Measurements from ENCODE around the gene PRPS2.

DNA sequence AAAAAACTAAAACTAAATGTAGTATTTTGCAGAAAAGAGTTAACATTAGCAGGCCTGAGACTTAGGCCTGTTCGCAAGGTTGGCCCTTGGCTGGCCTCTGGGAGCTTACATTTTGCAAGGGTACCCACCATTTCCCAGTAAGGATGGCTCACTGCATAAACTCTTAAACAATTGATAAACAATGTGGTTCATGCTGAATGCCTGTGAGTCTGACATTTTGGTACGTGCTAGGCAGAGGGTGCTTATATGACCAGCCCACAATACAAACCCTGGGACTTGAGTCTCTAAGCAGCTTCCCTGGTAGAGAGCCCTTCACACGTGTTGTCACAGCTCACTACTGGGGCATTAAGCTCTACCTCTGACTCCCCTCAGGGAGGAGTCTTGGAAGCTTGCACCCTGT lies 7.4 kb downstream of the PRPS2 start:
- TF ChIP-seq, protein P1, sequence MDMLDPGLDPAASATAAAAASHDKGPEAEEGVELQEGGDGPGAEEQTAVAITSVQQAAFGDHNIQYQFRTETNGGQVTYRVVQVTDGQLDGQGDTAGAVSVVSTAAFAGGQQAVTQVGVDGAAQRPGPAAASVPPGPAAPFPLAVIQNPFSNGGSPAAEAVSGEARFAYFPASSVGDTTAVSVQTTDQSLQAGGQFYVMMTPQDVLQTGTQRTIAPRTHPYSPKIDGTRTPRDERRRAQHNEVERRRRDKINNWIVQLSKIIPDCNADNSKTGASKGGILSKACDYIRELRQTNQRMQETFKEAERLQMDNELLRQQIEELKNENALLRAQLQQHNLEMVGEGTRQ (IDR thresholded peaks at IDR 0.05; ENCODE audit: borderline replicate concordance, low read depth, low read length): no peak
- TF ChIP-seq, protein P2, sequence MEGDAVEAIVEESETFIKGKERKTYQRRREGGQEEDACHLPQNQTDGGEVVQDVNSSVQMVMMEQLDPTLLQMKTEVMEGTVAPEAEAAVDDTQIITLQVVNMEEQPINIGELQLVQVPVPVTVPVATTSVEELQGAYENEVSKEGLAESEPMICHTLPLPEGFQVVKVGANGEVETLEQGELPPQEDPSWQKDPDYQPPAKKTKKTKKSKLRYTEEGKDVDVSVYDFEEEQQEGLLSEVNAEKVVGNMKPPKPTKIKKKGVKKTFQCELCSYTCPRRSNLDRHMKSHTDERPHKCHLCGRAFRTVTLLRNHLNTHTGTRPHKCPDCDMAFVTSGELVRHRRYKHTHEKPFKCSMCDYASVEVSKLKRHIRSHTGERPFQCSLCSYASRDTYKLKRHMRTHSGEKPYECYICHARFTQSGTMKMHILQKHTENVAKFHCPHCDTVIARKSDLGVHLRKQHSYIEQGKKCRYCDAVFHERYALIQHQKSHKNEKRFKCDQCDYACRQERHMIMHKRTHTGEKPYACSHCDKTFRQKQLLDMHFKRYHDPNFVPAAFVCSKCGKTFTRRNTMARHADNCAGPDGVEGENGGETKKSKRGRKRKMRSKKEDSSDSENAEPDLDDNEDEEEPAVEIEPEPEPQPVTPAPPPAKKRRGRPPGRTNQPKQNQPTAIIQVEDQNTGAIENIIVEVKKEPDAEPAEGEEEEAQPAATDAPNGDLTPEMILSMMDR (IDR thresholded peaks at IDR 0.05): no peak
- TF ChIP-seq NRF1 (IDR thresholded peaks at IDR 0.05; ENCODE audit: low read depth, low read length) (no peak), TAF1 (IDR thresholded peaks at IDR 0.05; ENCODE audit: borderline replicate concordance, low read depth, low read length) (no peak), EP300 (IDR thresholded peaks at IDR 0.05; ENCODE audit: borderline replicate concordance in 1 of 2, low read depth in 1 of 2, low read length in 1 of 2) (no peak), RCOR1 (IDR thresholded peaks at IDR 0.05; ENCODE audit: low read length) (no peak), FOXM1 (IDR thresholded peaks at IDR 0.05; ENCODE audit: low read depth) (no peak), RXRA (IDR thresholded peaks at IDR 0.05; ENCODE audit: borderline replicate concordance, low read depth) (no peak), EZH2phosphoT487 (IDR thresholded peaks at IDR 0.05; ENCODE audit: borderline replicate concordance, low read depth) (no peak), TEAD4 (IDR thresholded peaks at IDR 0.05; ENCODE audit: borderline replicate concordance, insufficient read depth) (no peak), POLR2AphosphoS5 (IDR thresholded peaks at IDR 0.05; ENCODE audit: low read depth, low read length) (no peak)
- TF ChIP-seq, protein P3, sequence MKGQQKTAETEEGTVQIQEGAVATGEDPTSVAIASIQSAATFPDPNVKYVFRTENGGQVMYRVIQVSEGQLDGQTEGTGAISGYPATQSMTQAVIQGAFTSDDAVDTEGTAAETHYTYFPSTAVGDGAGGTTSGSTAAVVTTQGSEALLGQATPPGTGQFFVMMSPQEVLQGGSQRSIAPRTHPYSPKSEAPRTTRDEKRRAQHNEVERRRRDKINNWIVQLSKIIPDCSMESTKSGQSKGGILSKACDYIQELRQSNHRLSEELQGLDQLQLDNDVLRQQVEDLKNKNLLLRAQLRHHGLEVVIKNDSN (IDR thresholded peaks at IDR 0.05; ENCODE audit: borderline replicate concordance, low read depth): no peak
